Fibroblast of skin of scalp (primary cell): ENCODE results near the gene ATP6V1G3.
"Not testable (repeated sequence)": the region's sequence is repeated elsewhere in the genome, so short reads cannot be mapped to it uniquely, and the experiment has no call there.

Experiments
- DNase-seq: peaks from one replicate; pipeline ENCODE4 v3.0.0-alpha.2; 2013

ATP6V1G3 gene

DNA sequence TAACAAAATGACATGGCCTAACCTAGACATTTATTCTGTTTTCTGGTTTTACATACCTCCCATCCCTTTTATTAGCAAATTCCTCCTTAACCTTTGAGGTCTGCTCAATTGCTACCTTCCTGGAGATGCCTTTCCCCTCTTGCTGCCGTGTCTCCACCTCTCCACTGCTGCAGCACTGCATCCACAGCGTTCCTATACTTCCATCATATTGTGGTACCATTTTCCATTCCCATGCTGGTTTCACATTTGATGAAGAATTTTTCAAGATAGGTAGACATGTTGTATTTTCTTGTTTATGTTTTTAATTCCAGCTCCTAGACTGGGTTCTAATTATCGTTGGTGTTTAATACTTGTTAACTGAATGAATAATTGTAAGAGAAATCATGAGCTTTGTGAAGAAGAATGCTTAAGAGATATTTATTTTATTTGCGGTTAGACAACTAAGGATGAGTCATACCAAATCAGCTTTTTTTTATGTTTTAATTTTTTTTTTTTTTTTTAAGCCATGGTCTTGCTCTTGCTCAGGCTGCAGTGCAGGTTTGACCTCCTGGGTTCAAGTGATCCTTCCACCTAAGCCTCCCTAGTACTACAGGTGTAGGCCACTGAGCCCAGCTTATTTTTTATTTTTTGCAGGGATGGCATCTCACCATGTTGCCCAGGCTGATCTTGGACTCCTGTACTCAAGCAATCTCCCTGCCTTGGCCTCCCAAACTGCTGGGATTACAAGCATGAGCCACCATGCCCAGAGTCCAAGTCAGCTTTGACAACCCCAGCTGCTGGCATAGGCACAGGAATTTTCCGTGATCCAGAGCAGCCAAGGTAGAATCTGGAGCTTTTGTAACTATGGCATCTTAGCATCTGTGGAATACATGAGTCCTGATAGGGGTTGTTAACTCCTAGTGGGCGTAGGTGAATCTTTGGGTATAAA is 44.0 kb downstream of the ATP6V1G3 start:
- DNase-seq, result peak; percentile 73

DNA sequence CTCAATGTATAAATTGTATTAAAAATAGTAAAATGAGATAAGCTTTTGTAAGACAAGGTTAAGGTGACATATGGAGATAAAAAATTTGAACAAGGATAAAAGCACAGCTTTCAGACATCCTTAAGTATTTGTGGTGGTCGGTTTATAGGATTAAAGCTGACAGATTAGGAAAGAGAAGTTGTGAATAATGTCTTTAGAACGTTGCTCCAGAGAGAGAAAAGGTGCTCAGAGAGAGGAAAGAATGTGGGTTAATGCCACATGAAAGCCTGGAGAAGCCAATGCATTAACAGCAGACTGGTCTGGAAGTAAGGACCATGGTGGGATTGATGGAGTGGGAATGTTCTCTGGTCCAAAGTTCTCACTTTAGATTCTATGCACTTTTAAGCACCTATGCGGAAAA is 44.8 kb downstream of the ATP6V1G3 start:
- peak; percentile 31 for DNase-seq

DNA sequence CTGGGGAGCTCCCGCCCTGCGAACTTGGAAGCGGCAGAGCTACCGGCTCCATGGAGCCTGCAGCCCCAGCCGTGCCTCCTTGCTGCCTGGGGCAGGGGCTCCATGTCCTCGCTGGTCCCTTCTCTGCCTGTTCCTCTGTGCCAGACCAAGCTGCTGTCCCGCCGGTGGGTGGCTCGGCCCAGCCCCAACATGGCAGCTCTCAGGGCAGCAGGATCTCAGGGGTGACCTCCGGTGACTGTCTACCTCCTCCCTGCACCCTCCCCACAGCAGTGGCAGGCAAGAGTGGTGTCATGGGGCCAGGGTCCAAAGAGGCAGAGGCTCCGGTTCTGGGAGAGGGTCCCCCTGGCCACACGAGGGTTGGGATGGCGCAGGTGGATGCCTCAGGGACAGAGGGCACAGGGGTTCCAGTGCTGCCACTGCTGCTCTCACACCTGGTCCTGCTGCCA is 45.8 kb downstream of the ATP6V1G3 start:
- DNase-seq, result no peak

DNA sequence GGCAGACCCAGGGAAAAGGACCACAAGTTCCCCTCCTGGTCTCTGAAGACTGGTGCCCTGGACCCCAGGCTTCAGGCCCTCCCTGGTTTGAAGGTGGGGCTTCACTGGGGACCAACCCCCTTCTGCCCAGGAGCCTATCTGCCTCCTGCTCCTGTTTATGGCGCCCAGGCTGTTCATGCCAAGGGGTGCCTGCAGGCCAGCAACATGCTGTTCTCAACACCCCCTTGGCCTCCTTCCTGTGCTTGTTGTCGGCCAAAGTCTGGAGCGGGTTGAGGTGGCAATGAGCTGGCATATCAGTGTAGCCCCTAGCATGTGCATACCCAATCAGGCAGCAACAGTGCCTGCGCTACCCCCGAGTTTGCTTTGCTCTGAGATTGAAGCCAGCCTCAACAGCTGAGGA is 46.3 kb downstream of the ATP6V1G3 start:
- DNase-seq, result no peak

DNA sequence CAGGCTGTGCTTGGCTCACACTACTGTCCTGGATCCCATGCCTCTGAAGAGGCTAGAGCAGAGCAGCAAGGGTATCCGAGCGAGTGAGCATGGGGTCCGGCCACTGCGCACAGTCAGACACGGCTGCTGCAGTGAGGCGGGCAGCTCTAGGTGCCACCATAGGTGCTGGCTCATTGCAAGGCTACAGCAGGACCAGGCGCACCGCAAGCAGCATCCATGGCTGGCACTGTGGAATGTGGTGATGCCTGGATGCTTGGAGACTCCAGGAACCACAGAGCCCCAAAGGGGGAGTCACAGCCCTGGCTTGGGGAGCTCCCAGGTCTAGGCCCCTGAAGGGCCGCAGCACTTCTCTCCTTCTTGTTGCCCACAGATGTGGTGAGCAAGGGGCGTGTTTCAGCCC is 47.2 kb downstream of the ATP6V1G3 start:
- peak; percentile 57 for DNase-seq

DNA sequence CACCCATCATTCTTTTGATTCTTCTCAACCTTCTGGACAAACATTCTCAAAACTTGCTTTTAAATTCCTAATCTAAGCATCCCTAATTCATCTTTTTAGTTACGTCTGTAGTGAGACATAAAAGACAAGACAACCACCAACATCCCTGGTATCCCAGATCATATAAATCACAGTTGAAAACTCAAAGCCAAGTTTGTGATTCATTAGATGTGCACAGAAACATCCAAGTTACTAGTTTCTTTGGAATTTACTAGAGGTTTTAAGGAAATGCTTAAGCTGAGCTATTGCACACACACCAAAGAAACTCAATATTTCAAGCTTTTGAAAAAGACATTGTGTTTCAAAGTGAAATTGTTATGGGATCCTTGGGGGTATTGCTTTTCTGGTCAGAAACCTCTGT is 47.6 kb downstream of the ATP6V1G3 start:
- DNase-seq, result peak; percentile 96

DNA sequence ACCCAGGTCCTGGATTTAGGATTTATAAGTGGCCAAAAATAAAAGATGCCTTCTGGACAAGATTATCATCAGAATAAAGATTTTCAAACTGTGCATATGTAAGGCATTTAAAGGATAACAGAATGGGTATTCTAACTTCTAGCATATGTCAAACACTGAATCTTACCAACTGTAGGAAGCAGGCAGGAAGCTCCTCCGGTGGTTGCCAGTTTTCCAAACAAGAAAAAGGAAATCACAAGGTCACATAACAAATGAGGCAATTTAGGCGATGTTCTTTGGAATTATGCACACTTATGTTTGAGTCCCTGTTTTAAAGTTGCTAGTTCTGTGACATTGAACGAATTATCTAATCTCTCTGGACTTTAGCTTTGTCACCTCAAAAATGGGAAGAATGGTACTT is 48.9 kb downstream of the ATP6V1G3 start:
- DNase-seq, result peak; percentile 39

DNA sequence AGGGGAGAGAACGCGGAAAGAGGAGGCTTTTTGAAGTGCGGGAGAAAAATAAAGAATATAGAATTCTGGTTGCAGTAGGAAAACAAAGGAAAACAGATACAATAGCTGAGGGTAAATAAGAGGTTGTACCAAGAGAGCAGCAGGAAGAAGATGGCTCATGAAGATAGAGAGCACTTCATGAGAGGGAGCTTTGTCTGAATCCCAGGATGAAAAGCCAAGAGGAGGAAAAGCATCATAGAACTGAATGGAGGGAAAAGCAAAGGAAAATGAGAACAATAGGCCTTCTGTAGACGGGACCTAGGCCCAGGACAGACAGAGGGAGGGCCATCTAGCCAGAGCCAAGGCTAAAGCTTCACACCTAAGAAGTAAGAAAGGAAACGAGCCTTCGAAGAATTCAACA is 49.5 kb downstream of the ATP6V1G3 start:
- no peak for DNase-seq

DNA sequence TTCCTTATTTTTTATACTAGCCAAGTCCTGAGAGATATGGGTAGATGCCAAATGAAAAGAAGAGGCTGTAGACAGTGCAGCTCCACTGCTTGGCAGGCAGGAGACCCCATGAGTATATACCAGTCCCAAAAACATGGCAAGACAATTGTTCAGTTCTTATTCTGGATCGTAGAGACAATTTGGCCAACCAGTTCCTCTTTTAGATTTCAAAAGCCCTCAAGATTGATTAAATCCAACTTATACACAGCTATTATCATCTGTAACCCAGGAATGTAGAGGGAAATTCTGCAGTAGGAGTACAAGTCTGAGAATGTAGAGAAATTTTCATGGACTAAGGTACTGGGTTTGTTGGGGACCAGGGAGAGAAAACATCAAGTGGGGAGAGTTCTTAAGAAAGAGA is 50.3 kb downstream of the ATP6V1G3 start:
- DNase-seq, result no peak

DNA sequence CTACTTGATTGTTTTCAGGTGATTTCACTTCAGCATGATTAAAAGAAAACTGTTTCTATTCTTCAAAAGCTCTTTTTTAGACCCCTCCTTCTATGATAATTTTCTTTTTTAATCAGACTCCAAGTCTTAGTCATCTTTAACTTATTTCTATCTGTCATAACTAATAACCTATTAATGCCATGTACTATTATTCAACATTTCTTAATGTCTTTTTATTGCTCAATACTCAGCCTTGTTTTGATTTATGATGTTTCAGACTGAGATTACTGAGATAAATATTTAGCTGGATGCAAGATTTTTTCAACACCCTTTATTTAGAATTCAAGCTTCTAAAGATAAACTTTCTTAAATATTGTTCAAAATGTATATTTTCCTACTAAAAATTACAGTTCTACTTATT is 53.6 kb downstream of the ATP6V1G3 start:
- DNase-seq, result peak; percentile 13

DNA sequence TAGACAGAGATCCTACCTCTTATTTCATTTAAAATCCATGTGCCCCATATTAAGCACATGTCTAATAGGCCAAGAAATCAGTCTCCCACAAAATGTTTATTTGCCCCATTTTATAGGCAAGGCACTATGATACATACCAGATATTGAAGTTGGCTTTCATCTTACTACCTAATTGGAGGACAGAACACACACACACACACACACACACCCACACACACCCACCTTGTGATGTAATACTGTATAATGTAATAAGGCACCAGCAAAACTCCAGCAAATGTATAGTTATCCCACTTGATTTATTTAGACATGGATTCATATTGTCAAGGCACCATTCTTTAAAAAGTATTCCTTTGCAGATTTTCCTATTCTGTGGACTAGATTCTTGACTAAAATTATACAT is 56.8 kb downstream of the ATP6V1G3 start:
- no peak for DNase-seq

DNA sequence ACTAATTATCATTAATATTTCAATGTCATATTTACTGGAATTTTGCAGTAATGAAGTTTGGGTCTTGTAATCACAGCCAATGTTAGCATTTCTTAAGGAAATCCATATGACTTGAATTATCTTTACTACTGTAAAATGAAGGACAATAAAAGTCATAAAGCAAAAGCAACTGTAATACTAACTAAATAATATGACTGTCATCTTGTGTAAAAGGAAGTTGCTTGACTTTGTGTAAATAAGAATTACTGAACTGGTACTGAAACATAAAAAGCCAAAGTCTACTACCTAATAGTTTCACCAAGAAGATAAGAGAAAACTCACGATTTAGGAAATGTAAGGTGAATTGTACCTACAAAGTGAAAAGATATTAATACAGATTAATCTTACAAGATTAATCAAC is 57.5 kb downstream of the ATP6V1G3 start:
- no peak for DNase-seq

DNA sequence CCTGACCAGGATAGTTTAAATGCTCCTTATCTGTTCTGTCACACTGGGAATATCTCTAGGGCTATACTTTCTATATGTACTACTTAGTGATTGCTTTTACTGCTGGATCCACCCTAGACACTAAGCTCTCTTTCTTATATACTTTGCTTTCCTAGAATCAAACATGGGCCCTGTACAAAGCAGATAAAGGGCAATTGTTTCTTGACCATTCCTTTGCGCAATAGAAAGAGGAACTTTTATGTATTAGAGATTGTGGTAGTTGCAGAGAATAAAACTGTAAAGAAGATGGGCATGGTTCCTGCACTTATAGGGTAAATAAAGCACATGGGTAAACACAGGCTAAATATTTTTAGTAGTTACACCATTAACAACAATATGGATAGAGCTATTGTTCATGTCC is 58.8 kb downstream of the ATP6V1G3 start:
- DNase-seq, result no peak

DNA sequence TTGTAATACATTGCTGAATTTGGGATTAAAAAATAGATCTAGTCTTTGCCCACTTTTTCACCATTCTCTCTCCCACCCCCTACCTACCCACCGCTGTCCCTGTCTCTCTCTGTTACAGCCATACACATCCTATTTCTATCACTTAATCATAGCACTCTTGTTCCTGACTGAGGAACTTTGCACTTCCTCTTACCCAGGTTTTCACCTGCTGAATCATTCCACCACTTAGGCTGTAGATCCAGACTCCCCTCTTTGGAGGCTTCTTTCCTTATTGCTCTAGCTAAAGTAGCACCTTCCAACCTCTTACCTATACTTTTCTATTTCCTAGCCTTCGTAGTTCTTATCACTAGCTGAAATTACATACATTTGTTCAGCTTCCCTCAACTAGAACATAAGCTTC is 59.6 kb downstream of the ATP6V1G3 start:
- no peak for DNase-seq

DNA sequence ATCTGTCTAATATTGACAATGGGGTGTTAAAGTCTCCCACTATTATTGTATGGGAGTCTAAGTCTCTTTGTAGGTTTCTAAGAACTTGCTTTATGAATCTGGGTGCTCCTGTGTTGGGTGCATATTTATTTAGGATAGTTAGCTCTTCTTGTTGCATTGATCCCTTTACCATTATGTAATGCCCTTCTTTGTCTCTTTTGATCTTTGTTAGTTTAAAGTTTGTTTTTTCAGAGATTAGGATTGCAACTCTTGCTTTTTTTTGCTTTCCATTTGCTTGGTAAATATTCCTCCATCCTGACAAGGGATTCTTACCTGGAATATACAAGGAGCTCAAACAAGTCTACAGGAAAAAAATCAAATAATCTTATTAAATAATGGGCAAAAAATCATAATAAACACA is 63.1 kb downstream of the ATP6V1G3 start:
- DNase-seq, result not testable (repeated sequence)
